OCI-LY1 (cell line): ENCODE measurements around the gene GMFB.

Experiments used
- CTCF ChIP-seq: fragments of 200-600 bp; sonication (generic), shearing (Covaris generic); IDR thresholded peaks from 2 replicates; pipeline ENCODE4 v1.5.1; 2017; ENCODE audit warnings: mild to moderate bottlenecking, antibody characterized with exemption, low read length, moderate library complexity, mixed read lengths
- EZH2 ChIP-seq: fragments of 200-600 bp; sonication (generic), shearing (Covaris generic); IDR thresholded peaks from 2 replicates; pipeline ENCODE4 v1.8.0; 2017; ENCODE audit warnings: borderline replicate concordance, mixed run types, mild to moderate bottlenecking, antibody characterized with exemption, low read length, moderate library complexity, mixed read lengths

GRCh38 chr14:54512393-54512792 lies 23.6 kb upstream of the GMFB start:
- TF ChIP-seq CTCF = no peak
- TF ChIP-seq EZH2 = no peak
